GM18499 (cell line): ENCODE measurements around the gene HARS2.
A peak's percentile ranks its signal among the peaks of the same experiment; 100 is the strongest.
"Not testable (repeated sequence)": the region's sequence is repeated elsewhere in the genome, so short reads cannot be mapped to it uniquely, and the experiment has no call there.

ENCODE experiments used
- ATAC-seq: cut with Tn5 transposase; IDR thresholded peaks from one replicate; pipeline ENCODE4 v1.9.1; 2021; ENCODE audit warnings: moderate number of reproducible peaks; ENCODE audit not compliant: insufficient read depth, unreplicated experiment

The HARS2 gene, protein sequence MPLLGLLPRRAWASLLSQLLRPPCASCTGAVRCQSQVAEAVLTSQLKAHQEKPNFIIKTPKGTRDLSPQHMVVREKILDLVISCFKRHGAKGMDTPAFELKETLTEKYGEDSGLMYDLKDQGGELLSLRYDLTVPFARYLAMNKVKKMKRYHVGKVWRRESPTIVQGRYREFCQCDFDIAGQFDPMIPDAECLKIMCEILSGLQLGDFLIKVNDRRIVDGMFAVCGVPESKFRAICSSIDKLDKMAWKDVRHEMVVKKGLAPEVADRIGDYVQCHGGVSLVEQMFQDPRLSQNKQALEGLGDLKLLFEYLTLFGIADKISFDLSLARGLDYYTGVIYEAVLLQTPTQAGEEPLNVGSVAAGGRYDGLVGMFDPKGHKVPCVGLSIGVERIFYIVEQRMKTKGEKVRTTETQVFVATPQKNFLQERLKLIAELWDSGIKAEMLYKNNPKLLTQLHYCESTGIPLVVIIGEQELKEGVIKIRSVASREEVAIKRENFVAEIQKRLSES

DNA sequence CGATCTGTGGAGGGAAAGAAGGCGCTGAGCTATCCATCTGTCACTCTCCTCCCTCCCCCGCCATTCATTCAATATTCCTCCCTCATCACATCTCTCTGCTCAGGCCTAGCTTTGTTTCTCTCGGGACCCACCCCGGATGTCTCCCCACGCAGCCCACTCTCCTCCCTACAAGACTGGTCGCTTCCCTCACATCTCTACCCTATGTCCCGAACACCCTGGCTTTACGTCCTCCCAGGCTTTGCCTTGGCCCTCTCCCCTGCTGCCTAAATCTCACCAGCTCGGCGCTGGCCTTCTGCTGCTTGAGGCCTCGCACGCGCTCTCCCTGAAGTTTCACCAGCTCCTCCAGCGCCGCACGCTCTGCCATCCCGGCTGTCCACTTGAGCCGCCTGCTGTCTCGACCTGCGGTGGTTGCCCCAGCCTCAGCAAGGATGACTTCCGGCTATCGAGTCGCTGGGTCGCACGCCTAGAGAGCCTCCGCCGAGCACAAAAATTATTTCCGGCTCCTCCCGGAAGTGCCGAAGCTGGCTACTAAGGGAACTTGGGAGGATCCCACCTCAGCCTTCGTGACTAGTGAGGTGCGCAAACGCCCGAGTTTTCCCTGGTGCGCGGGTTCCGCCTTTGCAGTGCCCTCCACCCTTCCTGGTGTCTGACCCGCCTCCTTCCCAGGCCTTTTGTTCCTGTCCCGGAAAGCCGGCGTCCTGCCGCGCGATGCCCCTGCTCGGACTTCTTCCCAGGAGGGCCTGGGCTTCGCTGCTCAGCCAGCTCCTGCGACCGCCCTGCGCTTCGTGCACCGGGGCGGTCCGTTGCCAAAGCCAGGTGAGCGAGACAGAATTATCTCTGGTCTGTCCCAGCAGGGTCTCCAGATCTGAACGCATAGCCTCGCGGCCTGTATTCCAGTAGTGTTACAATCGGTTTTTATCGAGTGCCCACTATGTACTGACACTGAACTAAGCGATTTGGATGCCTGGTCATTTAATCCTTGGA lies at the start of gene HARS2, which contains the start of gene HARS1:
TSS of gene HARS2 (plus strand) at position 515 of the 984 bp plus-strand sequence. CDS start at position 709, 194 bp downstream.
TSS of gene HARS1 (minus strand) at position 430 of the 984 bp plus-strand sequence. CDS start at position 364, 66 bp downstream.
- peak; percentile 91 for ATAC-seq

DNA sequence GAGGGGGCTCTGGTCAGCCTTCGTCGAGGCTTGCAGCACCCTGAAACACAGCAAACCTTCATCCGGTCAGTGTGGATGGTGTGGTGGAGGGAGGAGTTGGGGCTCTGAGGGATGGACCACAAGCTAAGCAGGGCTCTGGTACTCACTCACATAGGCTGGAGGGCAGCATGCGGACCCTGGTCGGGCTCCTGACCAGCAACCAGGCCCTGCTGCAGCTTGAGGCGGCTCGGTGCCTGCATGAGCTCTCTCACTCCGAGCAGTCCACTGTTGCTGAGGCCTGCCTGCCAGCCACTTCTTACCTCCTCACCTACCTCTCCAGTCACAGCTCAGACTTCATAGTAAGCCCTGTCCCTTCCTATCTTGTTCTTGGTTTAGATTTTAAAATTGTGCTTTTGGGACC lies 49.5 kb upstream of the HARS2 start:
- no peak for ATAC-seq

DNA sequence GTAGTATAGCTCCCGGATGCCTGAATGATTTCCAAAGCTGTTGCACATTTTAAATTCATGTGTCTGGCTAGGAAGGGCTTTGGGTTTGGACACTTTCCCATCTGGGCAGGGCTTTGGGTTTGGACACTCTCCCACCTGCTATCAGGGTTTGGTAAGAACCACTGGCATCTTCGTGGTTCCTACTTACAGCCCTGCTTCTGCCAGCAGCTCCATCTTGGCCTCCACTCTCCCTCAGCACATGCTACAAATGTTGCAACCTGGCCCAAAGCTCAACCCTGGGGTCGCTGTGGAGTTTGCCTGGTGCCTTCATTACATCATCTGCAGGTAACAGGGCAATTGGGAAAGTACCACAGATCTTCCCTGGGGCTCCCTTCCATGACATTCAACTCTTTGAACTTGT lies 48.5 kb upstream of the HARS2 start:
- no peak for ATAC-seq

DNA sequence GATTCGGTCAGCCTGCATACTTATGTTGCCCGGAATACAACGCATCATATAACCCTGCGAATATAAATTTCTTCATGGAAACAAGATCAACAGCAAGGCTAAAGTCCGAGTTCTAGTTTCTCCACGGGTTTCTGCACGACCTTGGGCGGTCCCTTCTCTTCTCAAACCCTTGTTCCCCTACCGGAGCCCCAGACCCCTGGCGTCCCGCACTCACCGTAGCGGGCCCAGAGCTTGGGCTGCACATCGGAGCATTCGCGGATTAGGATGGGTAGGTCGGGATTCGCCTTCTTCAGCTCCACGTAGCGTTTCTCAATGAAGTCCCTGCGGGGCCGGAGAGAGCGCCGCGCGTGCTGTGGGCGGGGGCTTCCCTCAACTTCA lies 44.2 kb upstream of the HARS2 start:
- no peak for ATAC-seq

DNA sequence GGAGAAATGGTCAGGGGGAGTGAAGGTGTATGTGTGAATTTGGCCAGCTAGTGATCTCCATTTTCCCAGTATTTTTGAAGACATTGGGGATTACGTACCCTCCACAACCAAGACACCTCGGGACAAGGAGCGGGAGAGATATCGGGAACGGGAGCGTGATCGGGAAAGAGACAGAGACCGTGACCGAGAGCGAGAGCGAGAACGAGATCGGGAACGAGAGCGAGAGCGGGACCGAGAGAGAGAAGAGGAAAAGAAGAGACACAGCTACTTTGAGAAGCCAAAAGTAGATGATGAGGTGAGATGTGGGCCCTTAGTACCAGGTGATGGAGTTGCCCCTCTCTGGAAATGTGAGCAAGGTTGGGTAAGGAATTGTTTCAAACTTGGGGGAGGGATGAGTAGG lies 32.4 kb upstream of the HARS2 start:
- no peak for ATAC-seq

DNA sequence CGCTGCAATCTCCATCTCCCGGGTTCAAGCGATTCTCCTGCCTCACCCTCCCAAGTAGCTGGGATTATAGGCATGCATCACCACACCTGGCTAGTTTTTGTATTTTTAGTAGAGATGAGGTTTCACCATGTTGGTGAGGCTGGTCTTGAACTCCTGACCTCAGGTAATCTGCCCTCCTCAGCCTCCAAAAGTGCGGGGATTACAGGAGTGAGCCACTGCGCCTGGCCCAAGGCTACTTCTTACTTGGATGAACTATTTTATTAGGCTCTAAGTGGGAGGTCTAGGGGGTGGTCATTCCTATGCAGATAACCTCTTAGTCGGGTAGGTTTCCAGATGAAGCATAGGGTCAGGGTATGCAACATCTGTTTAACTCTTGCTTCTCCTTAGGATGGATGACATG lies 30.9 kb upstream of the HARS2 start:
- ATAC-seq = not testable (repeated sequence)

DNA sequence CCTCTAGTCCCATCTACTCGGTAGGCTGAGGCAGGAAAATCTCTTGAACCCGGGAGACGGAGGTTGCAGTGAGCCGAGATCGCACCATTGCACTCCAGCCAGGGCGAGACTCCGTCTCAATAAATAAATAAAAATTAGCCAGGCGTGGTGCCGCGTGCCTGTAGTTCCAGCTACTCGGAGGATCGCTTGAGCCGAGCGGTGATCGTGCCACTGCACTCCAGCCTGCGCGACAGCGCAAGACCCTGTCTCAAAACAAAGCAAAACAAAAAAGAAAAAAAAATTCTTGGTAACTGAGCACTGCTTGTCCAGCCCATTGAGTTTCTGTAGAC lies 27.3 kb upstream of the HARS2 start:
- ATAC-seq = no peak

DNA sequence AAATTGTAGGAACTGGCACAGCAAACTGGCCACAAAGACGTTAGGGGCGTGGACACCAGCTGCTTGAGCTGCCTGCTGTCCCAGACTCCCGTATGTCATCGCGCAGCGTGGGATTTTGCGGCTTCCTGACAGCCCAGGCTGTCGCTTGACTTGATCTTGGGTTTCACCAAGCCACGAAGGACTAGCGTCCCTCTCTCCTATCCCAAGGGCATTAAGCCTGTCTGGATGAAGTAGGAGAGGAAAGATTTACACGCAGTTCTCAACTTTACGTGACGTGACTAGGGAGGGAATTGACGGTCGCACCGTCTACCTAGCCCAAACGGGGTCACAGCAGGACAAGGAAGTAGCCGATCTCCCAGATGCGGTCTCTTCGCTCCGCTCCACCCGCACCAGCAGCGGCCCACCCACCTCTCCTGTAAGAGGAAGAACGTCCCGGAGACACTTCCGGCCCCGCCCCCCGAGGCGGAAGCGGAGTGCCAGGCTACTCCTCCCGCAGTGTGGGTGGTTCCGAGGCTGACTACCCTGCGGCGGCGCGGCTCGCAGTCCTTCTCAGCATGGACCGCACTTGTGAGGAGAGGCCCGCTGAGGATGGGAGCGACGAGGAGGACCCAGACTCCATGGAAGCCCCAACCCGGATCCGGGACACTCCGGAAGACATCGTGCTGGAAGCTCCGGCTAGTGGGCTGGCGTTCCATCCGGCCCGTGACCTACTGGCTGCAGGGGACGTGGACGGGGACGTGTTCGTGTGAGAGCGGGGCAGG lies 26.7 kb upstream of the HARS2 start, which contains the start of gene WDR55:
TSS of gene WDR55 (plus strand) at position 546 of the 761 bp plus-strand sequence. CDS start at position 555, 9 bp downstream.
- peak; percentile 91 for ATAC-seq

DNA sequence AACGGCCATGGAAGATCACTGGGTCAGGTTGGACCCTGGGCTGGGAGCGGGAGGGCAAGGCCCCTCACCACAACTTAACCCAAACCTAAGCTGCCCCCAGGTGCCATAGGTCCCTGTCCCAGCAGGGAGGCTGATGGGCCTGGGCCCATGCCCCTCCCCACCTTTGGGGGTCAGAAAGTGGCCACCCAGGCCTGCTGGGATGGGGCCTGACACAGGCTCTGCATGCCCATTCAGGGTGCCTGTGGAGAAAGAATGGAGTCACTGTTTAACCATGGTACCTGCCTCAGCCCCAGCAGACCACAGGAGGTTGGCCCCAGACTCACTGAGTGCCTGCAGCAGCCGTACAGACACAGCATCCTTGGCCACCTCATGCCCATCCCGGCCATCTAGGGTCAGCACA lies 20.2 kb upstream of the HARS2 start:
- not testable (repeated sequence) for ATAC-seq

DNA sequence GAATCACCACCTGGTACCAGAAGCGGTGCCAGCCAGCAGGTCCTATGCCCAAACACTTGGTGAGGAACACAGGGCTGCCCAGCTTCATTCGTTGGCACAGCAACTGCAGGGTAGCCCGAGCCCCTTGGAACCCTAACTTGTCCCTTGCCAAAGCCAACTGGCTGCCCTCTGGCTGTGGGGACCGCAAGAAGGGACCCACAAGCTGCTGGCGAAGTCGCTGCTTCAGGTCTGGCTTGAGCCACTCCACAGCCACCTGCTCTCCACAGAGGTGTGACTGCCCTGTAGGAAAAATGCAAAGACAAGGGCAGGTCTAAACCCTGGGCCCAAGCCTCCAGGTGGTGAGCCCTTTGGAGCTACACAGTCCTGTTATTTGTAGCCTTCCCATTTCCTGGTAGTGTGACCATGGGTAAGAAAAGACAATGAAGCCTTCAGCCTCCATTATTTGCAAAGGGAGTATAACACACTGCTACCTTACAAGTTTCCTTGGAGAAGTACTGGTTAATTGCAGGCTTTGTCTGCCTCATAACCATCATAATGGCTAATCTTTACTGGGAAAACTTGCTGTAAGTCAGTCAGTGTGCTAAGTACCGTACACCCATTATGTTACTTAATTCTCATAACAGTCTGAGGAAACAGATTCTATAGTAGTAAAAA lies 19.7 kb upstream of the HARS2 start:
- ATAC-seq = no peak

DNA sequence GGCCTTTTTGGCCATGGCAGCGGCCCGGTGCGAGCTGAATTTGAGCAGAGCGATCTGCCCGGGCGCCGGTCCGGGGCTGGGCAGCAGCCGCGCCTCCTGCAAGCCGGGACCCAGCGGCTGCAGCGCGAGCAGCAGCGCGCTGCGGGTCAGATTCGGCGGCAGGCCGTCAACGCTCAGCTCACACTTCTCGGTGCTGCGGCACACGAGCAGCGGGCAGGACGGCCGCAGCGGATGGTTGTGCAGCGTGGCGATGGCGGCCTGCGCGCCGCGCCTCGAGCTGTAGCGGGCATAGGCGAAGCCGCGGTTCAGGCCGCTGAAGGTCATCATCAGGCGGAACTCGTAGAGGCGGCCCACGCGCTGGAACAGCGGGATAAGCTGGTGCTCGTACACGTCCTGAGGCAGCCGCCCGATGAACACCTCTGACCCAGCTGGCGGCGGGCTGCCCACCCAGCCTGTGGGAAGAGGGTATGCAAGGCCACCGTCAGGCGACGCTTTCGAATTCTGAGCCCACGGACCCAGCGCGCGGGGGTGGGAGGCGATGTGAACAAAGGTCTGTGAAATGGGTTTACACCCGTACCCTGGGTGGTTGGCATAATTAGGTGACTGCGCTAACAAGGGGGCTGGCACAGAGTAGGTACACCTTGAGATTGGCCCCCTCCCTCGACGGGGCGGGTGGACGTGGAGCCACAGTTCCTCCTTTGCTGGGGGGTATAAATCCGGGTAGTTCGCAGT lies 18.6 kb upstream of the HARS2 start:
- ATAC-seq = no peak

DNA sequence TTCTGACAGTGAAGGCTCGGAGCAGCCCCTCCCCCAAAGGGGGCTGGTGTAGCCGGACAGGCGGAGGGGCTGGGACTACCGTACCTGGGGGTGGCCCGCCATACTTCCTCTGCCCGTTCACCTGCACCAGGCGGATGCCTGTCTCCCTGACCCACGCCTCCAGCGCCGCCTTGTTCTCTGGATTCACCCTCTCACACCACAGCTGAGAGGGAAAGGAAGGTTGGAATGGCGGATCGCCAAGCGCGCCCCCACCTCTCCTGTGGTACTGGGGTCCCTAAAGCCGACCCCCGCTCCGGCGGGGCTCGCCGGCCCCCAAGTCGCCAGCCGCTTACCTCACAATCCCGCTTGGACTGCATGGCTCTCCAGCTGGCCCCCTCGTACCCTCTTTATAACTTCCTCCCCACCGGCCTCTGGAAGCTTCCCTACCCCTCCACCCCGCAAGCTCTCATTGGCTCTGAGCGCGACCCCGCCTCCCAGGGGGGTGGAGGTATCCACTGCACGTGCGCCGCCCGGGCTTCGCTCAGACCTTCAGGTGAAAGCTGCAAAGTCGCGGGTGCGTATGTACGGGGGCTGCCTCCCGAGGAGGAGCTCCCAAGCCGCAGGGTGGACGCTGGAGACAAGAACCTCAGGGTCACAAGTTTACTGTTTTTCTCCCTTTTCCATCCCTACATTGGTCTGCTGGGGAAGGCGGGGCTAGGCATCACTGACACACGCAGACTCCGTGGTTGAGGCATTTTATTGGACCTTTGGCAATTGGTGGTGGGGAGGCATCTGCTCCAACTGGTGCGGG lies 17.9 kb upstream of the HARS2 start, which contains the start of gene DND1:
TSS of gene DND1 (minus strand) at position 390 of the 790 bp plus-strand sequence. CDS start at position 356, 34 bp downstream.
- no peak for ATAC-seq

DNA sequence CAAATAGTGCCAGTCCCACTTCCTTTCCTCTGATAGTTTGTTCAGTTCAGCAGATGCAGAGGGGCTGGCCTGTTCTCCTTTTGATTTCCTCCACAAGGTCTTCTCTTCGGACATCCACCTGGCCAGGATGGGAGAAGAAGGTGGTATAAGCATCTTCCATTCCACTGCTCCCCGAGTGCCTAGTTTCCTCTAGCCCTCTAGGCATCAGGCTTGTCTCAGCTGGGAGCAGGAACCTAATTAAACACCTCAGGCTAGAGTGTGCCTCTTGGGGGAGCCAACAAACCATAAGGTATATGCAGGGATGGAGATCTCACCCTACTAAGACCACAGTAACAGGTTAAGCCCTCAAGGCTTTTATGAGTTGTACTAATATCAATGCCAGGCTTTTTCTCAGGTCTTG lies 17.0 kb upstream of the HARS2 start:
- no peak for ATAC-seq

DNA sequence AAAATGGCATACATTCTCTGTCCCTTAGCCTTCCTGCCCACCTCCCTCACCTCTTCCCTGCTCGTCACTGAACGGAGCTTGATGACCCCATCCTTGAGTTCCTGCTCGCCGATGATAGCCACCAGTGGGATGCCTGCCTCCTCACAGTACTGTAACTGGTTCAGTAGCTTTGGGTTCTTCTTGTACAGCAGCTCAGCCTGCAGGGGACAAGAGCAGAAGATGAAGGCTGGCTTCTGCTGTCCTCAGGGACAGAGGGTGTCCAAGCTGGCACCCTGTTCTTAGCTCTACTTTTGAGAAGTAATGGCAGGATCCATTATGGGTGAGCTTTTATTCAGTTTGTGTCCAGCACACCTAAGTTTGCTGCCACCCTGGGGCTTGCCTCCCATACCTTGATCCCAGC lies 16.6 kb upstream of the HARS2 start:
- no peak for ATAC-seq

DNA sequence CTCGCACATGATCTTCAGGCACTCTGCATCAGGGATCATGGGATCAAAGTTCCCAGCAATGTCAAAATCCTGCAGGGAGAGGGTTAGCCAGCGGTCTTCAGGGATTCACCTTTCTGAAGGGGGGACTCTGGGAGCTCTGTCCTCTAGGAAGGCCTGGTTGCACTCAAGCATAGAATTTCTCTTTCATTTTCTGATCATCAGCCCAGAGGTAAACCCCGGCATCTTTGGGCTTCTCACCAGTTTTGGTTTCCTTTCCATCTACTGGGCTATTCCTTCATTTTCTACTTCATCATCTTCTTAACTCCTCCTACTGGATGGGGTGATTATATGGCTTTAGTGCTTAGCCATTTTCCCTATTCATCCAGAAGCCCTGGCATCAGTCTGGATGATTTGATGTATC lies 13.3 kb upstream of the HARS2 start:
- ATAC-seq = no peak

DNA sequence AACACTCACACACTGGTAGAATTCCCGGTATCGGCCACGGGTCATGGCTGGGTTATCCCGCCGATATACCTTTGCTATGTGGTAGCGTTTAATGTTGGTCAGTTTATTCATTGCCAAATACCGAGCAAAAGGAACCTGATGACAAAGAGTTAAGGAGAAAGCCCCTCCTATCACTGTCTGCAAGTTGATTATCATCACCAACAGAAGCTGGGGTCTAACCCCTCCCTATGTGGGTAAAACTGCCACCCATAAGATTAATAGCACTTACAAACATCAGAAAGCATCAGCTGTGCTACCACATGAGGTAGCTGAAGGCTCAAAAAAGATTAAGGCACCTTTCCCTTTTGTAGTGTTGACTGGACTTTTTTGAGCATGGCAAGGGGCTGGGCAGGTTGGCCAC lies 12.3 kb upstream of the HARS2 start:
- no peak for ATAC-seq

DNA sequence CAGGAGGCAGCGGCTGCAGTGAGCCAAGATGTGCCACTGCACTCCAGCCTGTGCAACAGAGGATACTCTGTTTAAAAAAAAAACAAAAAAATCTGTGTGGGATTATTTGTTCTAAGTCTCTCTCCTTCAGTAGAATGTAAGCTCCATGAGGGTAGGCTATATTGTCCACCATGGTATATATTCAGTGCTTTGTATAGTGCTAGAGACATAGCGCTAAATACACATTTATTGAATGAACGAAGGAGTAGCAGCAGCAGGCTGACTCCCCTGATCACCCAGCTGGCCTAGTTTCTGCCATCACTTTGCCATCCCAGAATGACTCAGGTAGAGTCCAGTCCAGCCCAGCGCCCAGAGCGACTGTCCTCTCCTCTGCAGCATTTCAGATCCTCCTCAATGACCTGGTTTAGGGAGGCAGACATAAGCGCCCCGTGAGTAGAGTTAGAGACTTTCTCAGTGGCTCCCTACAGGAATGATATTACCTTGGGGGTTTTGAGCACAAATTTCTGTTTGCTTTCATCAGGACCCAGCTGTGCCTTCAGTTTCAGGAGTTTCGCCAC lies 801 bp upstream of the HARS2 start:
- no peak for ATAC-seq

DNA sequence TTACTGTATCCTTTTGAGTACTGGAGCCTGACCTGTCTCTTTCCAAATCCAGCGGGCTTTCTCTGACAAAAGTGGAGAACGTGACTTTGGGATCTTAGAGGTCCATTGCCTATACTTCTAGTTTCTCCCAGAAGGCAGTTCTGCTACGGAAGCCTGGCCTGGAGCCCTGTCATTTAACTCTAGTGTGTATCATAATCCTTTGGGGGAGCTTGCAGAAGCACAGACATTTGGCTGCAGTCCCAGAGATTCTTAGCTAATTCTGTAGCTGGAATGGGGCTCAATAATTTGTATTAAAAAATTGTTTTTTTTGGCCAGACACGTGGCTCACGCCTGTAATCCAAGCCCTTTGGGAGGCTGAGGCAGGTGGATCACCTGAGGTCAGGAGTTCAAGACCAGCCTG lies 3.0 kb downstream of the HARS2 start:
- ATAC-seq = no peak
